ENCODE results near the gene MBP.
A peak's percentile ranks its signal among the peaks of the same experiment; 100 is the strongest.

MBP gene

DNA sequence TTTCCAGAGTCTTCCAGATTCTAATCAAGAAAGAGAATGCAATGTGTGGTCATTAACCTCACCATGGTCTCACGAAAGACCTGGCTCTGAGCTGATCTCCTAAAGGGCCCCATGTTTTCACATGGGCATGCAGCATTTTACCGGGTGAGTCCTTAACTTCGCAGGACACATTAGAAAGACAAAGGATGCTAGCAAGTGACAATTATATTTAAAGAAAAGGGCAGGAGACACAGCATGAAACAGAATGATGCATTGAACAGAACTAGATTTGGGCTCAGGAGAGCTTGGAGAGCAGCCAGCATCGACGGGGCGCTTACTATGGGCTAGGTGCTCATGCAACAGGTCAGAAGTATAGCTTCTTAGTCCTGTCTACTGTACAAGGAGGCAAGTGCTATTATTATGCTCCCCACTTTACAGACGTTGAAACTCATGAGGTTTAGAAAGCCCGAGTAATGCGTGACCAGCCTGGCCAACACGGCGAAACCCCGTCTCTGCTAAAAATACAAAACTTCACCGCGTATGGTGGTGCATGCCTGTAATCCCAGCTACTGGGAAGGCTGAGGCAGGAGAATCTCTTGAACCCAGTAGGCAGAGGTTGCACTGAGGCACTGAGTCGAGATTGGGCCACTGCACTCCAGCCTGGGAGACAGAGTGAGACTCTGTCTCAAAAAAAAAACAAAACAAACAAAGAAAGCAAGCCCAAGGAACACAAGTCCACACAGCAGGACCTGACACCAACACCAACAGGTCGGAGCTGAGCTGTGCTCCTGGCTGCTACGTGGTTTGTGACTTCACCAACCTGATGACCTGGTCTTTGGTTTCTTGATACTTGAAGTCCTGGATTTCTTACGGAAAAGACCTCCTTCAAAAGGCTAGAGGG lies 16.1 kb downstream of the MBP start:
- FAIRE-seq (no peak), DNase-seq (ENCODE audit: insufficient read length, low spot score) (no peak)

DNA sequence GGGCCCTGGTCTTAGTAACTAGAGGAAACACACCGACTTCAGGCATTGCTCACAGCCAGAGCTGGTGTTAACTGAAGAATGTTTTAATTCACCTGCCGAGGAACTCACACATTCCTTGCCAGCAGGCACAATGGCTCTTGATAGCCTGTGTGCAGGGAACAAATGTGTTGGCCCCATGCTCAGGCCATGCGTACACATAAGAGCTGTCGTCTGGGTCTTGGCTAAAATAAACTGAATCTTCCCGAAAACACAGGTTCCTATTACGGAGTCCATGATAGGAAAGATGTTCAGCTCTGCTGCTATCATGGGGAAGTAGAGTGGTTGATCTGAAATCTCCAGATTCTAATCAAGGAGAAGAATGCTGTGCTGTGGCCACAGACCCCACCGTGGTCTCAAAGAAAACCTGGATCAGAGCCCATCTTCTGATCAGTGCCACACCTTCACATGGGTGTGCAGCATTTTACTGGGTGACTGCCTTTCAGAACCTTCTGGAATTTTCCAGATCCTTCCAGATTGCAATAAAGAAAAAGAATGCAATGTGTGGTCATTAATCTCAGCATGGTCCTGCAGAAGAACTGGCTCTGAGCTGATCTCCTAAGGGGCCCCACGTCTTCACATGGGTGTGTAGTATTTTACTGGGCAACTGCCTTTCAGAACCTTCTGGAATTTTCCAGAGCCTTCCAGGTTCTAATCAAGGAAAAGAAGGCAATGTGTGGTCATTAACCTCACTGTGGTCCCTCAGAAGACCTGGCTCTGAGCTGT lies 17.2 kb downstream of the MBP start:
- no peak for FAIRE-seq

DNA sequence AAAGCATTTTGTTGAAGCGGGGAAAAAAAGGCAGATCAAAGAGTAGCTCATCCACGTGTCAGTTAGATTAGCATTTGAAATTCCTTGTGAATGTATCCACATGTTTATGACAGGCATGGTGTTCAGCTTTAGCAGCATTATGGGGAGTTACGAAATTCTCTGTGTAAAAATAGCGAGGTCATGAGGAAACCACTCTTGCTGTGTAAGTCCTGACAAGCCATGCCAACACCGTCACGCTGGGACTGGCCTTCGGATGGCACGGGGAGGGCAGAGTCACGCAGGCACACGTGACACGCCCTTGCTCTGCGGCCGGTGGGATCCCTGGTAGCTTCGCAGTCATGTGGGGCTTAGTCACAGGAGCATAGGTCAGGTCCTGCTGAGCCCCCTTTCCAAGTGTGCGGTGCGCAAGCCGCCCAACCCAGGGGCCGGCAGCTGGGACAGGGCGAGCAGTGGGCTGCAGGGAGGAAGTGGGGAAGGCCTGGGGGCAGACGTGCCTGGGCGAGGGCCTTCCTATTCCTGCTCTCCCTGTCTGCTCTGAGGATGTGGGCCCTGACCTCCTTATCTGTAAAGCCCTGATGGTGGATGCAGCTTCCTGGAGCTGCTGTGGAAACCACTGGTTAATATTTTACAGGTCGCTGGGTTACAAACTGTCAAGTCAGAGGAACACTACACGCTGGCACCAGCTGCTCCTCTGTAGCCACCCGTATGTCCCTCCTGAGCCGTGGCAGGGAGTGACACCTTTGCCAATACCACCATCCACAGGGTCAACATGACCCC lies 18.0 kb downstream of the MBP start:
- DNase-seq (ENCODE audit: insufficient read length, low spot score) (no peak), FAIRE-seq (no peak)

More for the DNA sequence above, 17.2 kb downstream of the MBP start:
- no peak for DNase-seq (ENCODE audit: insufficient read length, low spot score)

DNA sequence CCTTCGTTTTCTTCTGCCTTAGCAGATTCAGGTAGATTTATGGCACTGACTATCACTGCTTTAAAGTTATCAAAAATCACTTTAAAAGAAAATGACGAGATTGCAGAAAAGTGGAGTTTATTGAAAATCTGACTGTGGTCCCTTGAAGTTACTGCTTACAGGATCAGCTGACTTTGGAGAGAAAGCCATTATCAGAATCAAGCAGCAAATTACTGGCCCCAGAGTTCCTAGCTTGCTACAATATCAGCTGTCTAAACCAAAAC lies 18.5 kb downstream of the MBP start:
- no peak for FAIRE-seq

DNA sequence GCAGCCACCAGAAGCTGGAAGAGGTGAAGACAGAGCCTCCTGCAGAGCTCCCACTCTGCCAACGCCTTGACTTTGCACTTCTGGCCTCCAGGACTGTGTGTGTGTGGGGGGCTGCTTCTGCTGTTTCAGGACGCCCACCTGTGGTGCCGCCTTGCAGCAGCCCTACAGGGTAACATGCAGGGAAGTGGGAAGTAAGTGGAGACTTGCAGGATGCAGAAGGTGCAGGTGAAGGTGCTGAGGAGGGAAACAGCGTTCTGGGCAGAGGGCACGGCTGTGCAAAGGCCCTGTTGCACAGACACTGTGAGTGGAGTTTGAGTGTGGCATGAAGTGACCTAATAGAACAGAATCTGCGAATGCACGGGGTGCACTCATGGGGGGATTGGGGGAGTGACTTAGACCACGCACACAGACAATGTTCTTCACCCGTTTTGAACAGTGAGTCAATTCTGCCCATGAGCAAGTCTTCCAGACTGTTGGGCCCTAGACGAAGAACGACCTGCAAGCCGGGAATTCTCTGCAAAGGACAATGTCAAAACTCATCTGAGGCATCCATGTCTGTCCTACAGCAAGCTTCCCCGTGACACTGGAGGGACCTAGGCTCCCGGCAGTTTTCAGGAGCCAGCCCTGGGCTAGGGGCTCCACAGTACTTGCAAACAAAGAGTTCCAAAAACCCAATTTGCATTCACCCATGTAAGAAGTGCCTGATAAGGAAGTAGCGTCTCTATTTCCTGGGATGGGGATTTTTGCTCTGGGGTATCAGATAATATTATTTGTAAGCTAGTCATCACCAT lies 19.0 kb downstream of the MBP start:
- FAIRE-seq (no peak), DNase-seq (ENCODE audit: insufficient read length, low spot score) (no peak)

More for the DNA sequence above, 18.5 kb downstream of the MBP start:
- DNase-seq (ENCODE audit: insufficient read length, low spot score) = no peak

DNA sequence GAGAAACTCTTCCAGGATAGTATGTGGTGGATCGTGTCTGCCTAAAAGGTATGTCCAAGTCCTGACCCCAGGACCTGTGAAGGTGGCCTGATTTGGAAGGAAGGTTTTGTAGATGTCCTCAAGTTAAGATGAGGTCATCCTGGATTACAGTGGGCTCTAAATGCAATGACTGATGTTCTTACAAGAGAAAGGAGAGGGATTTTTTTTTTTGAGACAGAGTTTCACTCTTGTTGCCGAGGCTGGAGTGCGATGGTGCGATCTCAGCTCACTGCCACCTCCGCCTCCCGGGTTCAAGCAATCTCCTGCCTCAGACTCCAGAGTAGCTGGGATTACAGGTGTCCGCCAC lies 19.9 kb downstream of the MBP start:
- DNase-seq (ENCODE audit: insufficient read length, low spot score) (no peak), FAIRE-seq (no peak)

DNA sequence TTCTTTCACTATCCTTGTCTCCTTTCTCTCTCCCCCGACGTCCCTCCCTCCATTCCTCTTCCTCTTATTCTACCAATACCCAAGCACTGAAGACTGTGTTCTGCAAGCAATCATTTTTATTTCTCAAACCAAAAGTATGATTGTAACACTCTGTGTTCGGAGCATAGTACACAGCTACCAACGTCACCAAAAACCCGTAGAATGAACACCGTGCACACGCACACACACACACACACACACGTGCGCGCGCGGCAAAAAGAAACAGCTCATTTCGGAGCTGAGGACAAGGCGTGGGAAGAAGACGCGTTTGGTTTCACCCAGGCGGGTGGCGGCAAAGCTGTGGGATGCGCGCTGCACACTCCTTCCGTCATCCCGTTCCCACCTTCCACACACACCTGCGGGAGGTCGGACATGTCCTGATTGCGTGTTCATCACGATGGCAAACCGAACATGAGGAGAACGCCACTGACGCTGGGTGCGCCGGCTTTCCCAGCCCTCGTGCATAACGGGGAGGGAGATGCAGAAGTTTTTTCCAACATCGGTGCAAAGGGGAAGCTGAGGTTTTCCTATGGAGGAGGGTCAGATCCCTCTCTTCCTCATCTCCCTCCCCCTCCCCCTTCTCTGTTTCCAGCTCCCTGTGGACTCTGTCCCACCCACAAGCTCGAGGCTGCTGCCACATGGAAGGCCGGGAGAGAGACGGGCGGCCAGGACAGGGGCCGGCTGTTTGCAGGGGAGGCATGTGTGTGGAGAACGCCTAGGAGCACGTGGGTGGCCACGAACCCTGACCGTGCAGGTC lies 20.4 kb downstream of the MBP start:
- FAIRE-seq (no peak), DNase-seq (ENCODE audit: insufficient read length, low spot score) (no peak)

DNA sequence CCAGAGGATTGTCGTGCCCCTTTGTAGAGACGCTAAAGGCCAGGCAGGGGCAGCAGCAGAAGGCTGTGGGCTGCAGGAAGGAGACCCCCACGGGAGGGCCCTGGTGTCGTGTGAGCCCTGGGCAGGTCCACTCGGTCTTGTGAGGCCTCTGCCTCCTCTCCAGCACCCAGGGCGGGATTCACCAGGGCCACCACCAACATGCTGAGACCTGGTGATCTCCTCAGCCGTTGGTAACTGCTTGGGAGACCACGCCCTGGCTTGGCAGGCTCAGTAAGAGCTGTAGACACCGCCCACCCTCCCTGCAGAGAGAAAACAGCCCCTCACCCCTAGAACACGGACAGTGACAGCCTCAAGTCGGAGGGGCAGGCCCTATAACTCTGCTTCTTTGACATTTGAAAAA lies 21.1 kb downstream of the MBP start:
- DNase-seq (ENCODE audit: insufficient read length, low spot score) = no peak
- FAIRE-seq = no peak

DNA sequence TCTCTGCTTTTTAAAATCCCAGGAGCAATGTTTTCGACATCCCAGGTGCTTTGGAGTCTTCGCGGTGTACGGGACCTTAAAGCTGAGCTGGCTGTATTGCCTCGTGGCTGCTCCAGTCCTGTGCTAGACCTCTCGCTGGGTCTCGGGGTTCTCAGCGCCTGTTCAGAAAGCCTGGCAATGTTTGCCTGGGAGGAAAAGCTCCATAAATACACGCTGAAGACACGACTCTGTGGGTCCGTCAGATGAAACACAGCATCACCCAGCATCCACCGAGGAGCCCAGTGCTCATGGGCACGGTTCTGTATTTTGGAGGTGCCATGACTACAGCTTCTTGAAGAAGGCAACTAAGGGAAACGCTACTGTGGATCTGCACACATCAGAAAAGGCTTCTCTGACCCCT lies 21.6 kb downstream of the MBP start:
- DNase-seq (ENCODE audit: insufficient read length, low spot score) = no peak
- no peak for FAIRE-seq

DNA sequence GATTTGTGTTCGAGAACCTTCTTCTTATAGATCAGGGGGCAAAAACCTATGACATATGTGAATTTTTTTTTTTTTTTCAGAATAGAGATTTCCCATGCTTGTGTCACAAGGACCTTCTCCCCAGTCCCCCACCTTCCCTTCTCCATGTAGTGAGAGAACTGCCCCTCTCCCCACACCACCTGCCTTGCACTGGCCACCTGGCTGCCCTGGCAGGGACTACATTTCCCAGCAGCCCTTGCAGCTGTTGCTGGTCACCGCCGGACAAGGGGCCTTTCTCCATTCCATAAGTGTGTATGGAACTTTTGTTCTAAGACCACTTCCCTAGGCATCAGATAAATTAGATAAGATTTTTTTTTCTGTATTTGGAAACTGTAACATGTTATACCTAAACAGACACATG lies 22.2 kb downstream of the MBP start:
- DNase-seq (ENCODE audit: insufficient read length, low spot score) = no peak
- FAIRE-seq = no peak

DNA sequence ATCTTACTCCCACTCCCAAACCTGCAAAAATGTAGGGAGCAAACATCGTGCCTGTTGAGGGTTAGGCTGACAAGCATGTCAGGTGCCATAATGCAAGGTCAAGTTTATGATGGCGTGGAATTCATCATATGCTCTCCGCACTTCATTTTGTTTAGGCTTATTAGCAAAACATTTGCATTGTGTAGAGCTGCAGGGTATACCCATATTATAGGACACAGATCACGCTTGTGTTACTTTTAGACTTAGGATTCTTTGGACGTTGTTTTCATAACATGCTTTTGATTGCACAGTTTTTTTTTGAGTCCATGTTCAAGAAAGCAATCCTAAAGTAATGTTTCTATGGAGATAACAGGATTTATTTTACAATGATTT lies 22.9 kb downstream of the MBP start:
- DNase-seq (ENCODE audit: insufficient read length, low spot score) (no peak), FAIRE-seq (no peak)

DNA sequence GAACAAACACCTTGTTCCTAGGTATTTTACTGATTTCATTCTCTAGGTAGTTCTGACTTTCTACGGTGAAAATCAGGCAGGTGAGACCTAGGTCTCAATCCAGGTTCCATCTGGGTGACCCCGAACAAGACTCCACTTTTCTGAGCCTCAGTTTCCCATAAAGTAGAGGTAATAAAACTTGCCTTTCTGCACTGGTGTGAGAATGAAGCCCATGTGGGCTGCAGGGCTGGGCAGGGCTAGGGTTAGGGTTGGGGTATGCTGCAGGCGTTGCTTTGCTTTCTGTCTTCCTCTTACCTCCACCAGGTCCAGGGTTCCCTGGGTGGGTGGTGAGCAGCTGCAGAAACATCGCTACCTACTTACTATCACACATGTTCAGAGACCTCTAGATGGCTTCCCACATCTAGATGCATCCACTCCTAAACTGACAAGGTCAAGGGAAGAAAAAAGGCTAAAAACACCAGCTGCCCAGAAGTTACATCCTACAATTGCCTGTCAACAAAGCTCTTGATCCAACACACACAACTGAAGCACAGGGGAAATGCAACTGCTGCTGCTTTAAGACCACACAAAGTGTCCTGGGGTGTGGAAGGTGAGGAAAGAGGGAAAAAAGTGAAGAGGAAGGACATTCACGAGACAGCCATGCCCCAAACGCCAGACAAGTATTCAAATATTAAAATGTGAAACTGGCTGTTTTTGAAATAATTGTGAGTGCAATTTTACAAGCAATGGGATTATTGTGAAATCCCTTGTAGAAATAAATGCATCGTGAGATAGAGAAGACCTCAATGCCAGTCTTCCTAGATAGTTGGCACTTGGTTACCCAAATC lies 23.5 kb downstream of the MBP start:
- FAIRE-seq = no peak
- no peak for DNase-seq (ENCODE audit: insufficient read length, low spot score)

DNA sequence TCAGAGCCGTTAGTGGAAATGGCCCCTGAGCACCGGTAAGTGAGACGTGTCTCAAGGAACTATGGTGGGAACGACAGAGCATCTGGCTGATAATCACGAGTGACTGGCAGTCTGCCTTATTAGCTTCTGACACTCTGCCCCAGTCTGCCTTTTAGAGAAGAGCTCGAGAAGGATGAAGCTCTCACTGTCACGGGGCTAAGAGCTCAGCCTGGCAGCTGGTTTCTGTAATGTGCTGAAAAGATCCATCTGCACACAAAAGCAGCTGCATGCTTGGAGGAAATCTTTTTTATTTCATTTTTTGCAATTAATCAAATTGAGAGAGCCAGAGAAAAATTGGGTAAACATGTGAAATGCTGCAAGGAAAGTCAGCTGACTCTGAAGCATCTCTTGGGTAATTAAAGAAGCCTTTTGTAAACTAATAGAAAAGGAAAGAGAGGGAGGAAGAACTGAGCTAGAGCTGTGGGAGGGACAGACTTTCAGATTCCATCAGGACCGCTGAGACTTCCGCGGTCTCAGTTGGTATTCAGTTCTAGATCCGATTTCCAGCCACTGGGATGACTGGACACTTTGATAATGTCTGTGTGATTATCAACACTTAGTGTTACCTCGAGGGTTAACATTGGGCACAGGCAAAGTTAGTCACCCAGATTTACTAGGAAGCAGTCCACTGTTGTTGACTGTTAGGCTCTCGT lies 24.4 kb downstream of the MBP start:
- DNase-seq (ENCODE audit: insufficient read length, low spot score) = peak; percentile 49

DNA sequence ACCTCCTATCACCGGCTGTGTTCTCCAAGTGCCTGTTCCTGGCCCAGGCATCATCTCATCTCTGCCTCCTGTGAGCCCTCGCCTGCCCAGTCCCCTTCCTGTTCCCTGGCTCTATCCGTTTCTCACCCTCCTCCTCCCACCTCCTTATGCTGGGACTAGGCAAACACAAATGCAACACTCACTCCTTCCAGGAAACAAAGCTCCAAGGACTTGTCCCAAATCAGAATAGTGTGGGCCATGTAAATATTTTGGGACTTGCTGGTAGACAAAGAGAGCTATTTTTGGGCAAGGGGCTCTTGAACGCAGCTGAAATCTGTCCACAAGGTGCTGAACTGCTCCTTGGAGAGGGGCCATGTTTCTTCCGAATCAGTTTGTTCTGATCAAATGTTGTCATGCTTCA lies 25.3 kb downstream of the MBP start:
- no peak for FAIRE-seq
- DNase-seq (ENCODE audit: insufficient read length, low spot score) = no peak

More for the DNA sequence above, 24.4 kb downstream of the MBP start:
- FAIRE-seq = no peak

DNA sequence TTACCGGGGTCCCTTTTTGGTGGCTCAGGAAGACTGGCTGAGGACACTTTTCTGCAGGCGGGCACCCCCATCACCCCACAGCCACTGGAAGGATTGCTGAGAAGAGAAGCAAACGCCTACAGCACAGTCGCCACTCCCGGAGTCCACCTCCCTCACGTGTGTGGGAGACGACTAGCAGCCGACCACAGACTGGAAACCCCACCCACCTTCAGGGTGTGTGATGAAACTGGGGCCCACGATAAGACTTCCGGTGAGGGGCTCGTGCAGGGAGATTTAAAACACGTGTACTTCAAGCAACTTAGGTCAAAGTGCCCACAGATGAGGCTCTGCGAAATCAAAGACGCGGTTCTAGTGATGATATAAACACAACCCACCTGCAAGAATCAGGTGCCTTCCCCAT lies 26.3 kb downstream of the MBP start:
- FAIRE-seq (no peak), DNase-seq (ENCODE audit: insufficient read length, low spot score) (no peak)

DNA sequence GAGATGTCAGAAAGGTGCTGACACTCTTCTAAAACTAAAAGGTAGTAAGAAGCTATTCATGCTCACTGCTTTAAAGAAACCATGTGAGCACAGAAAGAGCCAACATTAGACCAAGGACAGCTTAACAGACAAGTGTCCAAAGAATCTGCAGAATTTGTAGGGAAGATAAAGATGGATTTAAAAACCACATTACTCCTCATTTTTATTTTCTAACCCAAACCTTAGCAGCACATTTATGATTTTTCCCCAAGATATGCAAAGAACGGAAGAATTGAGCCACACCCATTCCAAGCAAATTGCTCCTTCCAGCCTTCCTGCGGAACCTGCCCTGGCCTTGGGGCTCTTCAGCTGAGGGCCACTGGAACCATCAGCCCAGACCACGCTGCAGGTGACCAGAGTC lies 26.9 kb downstream of the MBP start:
- FAIRE-seq = no peak
- no peak for DNase-seq (ENCODE audit: insufficient read length, low spot score)

DNA sequence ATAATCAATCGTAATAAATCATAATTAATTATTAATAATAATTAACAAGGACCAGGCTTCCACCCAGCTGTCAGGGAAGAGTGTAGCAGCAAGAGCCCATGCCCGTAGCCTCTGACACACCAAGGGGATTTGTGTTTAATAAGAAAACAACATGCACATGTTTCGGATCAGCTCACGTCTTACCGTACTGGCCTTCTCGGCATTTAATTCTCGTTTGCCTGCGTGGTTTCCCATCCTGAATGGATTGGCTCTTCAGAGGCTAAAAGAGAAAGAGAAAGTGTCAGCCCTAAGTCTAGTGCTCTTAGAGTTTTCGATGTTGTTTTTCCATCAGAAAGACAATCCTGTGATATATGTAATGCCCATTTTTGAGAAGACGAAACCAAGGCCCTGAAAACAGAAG lies 27.6 kb downstream of the MBP start:
- DNase-seq (ENCODE audit: insufficient read length, low spot score) (no peak), FAIRE-seq (no peak)

DNA sequence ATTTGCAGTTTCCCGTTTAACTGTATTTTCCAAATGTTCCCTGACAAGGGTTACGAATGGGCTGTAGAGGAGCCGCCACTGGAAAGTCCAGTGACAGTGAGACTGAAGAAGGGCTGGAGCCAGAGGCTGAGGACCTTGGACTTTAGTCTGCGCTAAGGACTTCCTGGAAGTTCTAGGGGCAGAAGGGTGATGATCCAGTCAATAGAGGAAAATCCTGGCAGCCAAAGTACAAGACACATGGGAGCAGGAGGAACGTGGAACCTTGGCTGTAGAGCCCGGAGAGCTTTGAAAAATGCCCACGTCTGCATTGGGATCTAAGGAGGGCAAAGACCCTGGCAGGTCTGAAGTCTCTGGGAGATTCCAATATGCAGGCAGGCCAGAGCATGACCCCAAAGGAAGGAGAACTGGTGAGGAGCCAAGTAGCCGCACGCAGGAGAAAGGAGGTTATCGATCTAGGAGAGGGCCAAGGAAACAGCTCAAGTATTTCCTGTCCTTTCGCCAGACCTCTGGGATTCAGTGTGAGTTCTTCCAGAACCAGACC lies 28.5 kb downstream of the MBP start:
- FAIRE-seq (no peak), DNase-seq (ENCODE audit: insufficient read length, low spot score) (no peak)

Data from HTR-8/SVneo (cell line).